GM19023 (cell line): ENCODE measurements around the gene SUMF1.

ENCODE experiments used
- ATAC-seq: cut with Tn5 transposase; IDR thresholded peaks from one replicate; pipeline ENCODE4 v1.9.1; 2021; ENCODE audit warnings: mild to moderate bottlenecking, moderate library complexity; ENCODE audit not compliant: unreplicated experiment

Gene SUMF1

DNA sequence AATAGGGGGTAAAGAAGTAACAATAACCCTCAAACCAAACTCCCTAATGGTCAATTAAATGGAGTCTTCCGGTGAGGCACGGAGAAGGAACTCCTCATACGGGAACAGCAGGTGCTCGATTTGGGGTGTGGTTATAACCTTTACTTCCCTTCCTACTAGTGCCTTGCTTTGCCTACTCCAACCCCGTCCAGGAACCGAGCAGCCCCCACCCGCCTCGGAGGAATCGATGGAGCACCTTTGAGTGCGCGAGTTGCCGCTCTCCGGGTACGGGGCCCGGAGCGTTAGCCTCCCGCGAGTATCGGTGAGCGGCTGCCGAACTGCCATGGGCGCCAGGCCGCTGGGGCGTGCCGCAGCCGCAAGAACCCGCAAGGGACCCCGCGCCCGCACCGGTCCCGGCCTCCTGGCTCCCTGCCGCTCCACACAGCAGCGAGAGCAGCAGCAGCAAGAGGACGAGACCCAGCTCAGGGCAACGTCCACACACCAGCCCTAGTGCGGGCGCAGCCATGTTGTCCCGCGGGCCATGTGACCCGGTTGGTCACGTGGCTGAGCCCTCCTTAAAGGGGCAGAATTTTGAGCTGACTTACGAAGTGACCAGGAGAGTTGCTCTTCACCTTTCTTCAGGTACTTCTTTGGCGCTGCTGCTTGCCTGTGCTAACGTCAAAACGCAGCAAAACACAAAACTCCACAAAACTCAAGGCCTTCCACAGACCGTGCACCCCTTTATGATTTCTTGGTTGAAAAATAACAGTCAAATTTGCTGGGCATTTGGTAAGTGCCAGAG lies at the start of gene SUMF1:
Gene SUMF1, minus strand, starts transcription at position 529 of the 781 bp plus-strand sequence. Its CDS starts 24 bp downstream, at position 505.
- peak; percentile 100 for ATAC-seq

DNA sequence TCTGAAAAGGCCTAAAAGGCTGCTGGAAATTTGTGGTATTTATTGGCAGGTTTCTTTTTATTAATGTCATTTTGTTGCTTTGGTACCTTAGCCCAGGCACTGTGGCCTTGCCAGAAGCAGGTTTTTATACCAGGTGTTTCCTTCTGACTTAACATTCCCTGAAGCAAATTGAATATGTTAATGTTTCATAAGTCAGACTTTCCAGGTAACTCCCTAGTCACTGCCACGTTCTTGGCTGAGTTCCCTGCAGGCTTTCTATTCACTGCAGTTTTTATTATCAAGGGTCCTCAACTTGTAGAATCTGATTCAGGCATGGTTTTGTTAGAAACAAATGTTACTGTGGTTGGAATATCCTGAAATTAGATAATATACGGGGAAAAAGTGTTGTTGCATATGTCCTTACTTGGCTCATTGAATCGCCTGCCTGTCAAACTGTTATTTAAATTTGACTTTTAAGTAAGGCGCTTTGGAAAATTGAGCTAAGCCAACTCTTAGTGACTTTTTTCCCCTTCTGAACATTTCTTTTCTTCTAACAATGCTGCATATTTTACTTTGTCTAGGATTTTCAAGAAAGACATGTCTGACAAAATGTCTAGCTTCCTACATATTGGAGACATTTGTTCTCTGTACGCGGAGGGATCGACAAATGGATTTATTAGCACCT lies 49.0 kb upstream of the SUMF1 start:
- no peak for ATAC-seq

DNA sequence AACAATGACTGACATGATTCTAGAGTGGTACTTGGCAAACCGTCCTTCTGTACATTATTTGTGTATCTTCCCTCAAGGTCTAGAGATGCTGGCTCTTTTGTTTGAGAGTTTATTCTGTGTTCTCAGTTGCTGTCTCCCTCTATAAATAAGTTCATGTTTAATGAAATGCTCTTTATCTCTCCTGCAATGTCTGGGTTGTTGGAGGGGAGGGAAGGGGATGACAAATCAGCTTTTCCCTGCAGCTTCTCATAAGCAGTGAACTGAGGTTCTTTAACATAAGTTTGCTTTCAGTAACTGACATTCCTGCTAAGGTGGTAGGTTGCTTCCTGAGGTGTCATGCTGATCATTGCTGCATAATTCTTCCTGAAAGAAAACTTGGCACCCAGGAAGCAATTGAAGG lies 47.8 kb upstream of the SUMF1 start:
- no peak for ATAC-seq

- no peak for ATAC-seq
These were observed 47.3 kb upstream of the SUMF1 start for GRCh38 chr3:4514321-4514720.

GRCh38 chr3:4512895-4513616 lies 46.0 kb upstream of the SUMF1 start:
- no peak for ATAC-seq

GRCh38 chr3:4511491-4512262 lies 44.6 kb upstream of the SUMF1 start:
- ATAC-seq: no peak

DNA sequence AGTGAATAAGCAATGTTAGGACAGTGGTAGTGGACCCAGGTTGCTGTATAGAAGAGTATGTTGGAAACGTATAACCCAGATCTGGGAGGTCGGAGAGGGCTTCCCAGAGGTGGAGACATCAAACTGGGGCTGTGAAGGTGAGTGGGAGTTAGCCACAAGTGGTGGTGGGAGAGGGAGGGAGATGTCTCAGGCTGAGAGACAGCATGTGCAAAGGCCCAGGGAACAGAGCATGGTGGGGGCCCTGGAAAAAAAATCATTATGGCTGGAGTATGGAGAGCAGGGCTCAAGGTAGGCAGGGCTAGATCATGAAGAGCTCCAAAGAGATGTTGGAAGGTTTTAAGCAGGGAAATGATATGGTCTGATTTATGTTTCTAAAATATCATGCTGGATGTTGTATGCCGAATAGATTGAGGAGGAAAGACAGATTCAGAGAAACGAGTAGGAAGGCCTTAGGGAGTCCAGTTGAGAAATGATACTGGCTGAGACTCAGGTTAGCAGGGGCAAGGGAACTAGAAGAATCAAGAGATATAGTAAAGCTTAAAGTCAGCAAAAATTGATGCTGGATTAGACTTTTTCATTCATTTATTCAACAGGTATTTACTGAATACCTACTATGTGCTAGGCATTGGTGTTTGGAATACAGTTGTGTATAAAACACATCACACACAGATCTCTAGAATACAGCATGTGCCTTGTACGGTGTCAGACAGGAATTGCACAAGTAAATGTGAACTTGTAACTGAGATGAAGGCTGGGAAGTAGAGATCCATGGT lies 43.1 kb upstream of the SUMF1 start:
- ATAC-seq: no peak

DNA sequence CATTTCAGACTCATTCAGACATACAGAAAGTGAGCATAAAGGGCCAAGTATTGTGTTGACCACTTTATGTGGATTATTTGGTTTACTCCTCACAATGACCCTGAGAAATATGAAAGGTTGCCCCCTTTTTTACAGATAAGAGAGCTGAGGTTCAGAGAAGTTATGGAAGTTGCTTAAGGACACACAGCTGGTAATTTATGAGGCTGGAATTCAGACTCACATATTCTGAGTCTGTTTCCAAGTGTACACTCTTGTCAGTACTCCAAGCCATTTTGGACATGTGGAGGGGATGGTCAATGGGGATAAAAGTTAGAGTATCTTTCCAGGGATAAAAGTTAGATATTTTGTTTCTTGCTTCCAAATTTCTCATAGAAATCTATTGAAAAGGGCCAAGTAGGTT lies 42.0 kb upstream of the SUMF1 start:
- no peak for ATAC-seq

DNA sequence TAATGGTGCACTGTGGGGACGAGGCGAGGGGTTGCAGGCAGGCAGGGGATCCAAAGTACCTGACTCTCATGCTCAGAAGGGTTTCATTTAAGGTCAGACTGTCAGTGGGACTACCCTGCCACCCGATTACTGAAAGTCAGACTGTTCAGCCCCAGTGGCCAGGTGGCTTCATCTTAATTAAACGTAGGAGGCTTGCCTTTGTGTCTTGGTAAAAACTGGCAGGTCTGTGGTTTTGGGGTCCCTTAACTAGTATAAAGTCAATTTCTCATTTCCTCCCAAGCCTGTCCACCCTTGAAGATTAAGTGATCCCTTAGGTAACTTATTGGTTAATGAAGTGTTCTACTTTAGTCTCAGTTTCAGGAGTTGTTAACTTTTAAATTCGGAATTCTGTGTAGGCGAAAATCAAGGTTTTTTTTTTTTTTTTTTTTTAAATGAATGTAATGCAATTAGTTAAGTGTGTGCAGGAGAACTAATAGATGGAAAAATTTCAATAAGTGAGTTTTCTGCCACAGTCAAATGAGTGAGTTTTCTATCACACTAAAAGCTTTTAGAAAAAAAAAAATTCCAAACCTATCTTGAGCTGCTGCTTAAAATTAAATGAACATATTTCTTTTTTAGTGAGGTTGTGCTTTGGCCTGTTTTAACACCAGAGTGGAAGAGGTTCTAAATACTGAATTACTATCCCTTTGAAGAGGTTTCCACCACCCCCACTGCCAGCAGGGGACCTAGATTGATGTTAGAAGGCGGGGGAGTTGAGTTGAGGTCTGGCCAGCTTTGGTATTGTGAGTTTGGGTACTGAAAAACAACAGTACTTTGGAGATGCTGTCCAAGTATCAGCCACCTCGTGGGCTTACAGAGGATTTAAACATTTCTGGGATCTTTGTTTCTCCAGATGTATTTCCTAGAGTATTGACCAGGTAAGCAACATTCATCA lies 41.2 kb upstream of the SUMF1 start:
- ATAC-seq: peak; percentile 68

GRCh38 chr3:4507024-4507596 lies 40.0 kb upstream of the SUMF1 start:
- no peak for ATAC-seq

- ATAC-seq: no peak
These were observed 39.5 kb upstream of the SUMF1 start for GRCh38 chr3:4506559-4507023.

- no peak for ATAC-seq
These were observed 38.9 kb upstream of the SUMF1 start for GRCh38 chr3:4505688-4506558.

- ATAC-seq: no peak
These were observed 37.5 kb upstream of the SUMF1 start for GRCh38 chr3:4504340-4505261.

- peak; percentile 46 for ATAC-seq
These were observed 36.0 kb upstream of the SUMF1 start for GRCh38 chr3:4503050-4503449.

GRCh38 chr3:4501927-4502326 lies 34.9 kb upstream of the SUMF1 start:
- ATAC-seq: no peak

DNA sequence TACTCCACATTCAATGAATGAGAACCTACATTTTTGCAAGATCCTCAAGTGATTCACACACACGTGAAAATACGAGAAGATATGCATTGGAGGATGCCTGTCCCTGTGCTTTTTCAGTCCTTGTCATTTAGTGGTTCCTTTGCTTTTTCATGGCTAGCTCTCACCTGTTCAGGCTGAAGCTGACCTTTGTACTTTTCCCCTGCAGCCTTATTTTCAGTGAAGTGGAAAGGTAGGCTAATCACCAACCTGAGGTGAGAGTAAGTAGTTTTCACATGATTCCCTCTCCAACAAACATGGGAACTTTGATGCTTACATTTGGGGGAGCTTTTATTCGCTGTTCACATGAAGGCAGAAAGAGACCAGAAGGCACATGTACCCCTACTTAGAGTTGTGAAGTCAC lies 34.4 kb upstream of the SUMF1 start:
- no peak for ATAC-seq

DNA sequence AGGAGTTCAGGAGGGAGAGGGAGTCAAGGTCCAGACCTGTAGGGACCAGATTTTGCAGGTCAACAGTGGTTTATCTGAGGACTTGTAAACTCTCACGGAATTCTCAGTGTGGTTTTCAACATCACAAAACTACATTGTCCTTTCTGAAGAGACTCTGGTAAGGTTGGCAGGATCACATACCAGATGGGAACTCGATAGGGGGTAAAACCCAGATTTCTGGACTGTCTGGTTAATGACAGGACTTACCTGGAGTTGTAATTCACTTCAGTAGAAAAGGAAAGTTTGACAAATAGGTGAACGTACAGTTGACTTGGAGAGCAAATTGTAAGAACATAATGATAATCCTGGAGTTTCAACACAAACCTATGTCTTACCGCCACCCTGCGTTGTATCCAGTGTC lies 31.4 kb upstream of the SUMF1 start:
- ATAC-seq: no peak
